Mucosa of rectum (tissue), 2 donors: ENCODE data around the gene PCDH9.

ENCODE experiments used
- H3K27ac ChIP-seq, 2 donors: one replicate each; pipeline ENCODE4 v1.7.0; 2013; ENCODE audit warnings: inconsistent platforms in 2 of 2, low read depth in 2 of 2, low read length in 2 of 2
- H3K27me3 ChIP-seq, 2 donors: one replicate each; pipeline ENCODE4 v1.7.0; 2013; ENCODE audit warnings: low read length in 2 of 2; ENCODE audit not compliant: control insufficient read depth in 2 of 2, insufficient read depth in 2 of 2
- H3K36me3 ChIP-seq, 2 donors: one replicate each; pipeline ENCODE4 v1.7.0; 2013; ENCODE audit warnings: low read length in 2 of 2; ENCODE audit not compliant: control insufficient read depth in 2 of 2, insufficient read depth in 2 of 2
- H3K4me1 ChIP-seq, 2 donors: one replicate each; pipeline ENCODE4 v1.7.0; 2013; ENCODE audit warnings: low read length in 2 of 2, mild to moderate bottlenecking in 1 of 2; ENCODE audit not compliant: control insufficient read depth in 2 of 2, insufficient read depth in 2 of 2
- H3K4me3 ChIP-seq, 2 donors: one replicate each; pipeline ENCODE4 v1.7.0; 2013; ENCODE audit warnings: low read length in 2 of 2
- H3K9ac ChIP-seq, 2 donors: one replicate each; pipeline ENCODE4 v1.7.0; 2013; ENCODE audit warnings: low read length in 2 of 2, low read depth in 1 of 2, mild to moderate bottlenecking in 1 of 2
- H3K9me3 ChIP-seq, 2 donors: one replicate each; pipeline ENCODE4 v1.7.0; 2013; ENCODE audit warnings: low read length in 2 of 2; ENCODE audit not compliant: control insufficient read depth in 2 of 2
- donor health status: healthy.
- donor health status: Normal muscosa, but diverticular disease.

PCDH9 gene

DNA sequence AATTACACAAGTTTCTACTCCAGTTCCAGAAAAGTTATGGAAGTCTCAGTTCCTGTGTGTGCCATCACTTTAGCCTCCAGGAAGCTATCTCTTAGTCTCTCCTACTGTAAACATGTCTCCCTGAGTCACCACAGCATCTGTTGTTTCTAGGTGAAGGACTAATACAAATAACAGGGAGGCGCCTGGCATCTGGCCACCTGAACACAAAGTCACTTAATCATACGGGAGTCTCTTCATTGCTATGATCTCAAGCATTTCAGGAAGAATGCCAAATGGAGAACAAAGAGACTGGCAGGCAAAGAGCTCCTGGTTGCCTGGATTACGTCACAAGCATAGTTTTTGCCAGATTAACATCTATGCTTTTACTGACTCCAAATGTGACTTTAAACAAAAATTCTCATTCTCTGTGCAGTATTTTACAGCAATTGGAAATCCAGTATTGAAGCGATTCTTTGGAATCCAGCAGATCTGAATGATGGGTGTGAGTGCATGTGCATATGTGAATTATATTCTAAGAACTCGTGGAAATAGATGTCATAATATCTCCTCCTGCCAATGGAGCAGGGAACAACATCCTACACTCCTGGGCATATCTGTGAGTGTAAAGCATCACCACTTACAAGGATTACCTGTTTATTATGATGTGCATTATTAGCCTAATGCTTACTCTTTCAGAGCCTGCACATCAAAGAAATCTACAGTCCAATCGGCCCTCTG is 572.8 kb downstream of the PCDH9 start:
- H3K27ac ChIP-seq = no peak overlapping the region
- H3K9me3 ChIP-seq = no peaks in the 10 kb centered on the region
- H3K4me1 ChIP-seq = no peaks in the 10 kb centered on the region
- H3K4me3 ChIP-seq = no peak overlapping the region
- no peaks in the 10 kb centered on the region for H3K36me3 ChIP-seq
- no peak overlapping the region for H3K9ac ChIP-seq
- H3K27me3 ChIP-seq = no peaks in the 10 kb centered on the region

DNA sequence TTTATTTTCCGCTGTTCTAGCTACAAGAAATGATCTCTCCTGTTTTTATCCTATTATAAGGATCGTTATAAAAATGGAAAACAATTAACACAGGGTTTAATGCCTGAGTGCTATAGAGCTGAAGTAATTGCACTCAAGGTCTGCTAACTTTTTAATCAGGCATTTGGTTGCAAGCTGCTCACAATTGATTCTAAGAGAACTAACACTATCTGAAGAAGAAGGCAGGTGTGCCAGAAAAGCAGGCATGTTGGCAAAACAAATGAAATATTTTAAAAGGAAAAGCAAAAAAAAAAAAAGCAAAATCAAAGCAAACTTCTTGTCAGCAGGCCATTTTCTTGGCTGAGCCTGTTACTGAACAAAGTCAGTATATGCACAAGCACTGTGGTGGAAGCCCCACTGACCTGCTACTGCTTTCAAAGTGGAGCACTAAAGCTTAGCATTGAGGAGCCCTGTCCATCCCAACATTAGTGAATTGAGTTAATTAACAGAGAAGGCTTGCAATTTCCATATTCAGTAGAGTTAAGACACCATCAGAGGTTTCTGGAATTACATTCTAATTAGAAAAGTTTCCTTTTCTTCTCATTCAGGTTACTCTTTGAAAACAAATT is 574.2 kb downstream of the PCDH9 start:
- H3K9me3 ChIP-seq = no peaks in the 10 kb centered on the region
- no peak overlapping the region for H3K27ac ChIP-seq
- no peaks in the 10 kb centered on the region for H3K36me3 ChIP-seq

DNA sequence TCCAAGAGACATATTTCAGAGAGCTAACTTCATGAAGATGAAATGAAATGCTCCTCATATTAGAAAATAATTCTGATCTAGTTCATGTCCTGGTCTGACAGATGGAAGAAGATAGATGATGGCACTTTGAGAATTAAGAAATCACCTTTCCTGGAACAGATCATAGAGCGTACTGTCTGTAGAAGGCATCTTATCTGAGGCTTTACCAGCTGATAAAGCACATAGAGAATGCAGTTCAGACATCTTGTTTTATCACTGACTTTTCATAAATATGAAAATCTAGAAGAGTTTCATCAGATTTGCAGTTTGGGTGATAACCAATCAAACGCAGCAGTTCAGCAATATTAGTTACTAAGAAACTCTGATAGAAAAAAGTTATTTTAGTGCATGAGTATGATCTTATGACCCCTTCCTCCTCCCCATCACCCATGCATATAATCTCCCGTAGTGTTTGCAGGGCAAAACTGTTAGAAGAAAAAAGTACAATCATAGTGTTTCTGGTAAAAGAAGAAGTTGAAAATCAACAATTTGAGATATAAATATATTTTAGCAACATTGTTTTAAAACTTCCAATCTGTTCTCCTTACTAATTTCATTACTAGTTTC is 585.2 kb downstream of the PCDH9 start:
- H3K27me3 ChIP-seq = no peaks in the 10 kb centered on the region
- no peak overlapping the region for H3K4me3 ChIP-seq
- H3K4me1 ChIP-seq = no peaks in the 10 kb centered on the region
- H3K9ac ChIP-seq = no peak overlapping the region
- H3K27ac ChIP-seq = no peak overlapping the region
- H3K9me3 ChIP-seq = no peaks in the 10 kb centered on the region
- H3K36me3 ChIP-seq = no peaks in the 10 kb centered on the region

More for the DNA sequence above, 574.2 kb downstream of the PCDH9 start:
- no peaks in the 10 kb centered on the region for H3K4me1 ChIP-seq
- no peak overlapping the region for H3K4me3 ChIP-seq
- H3K27me3 ChIP-seq = no peaks in the 10 kb centered on the region
- H3K9ac ChIP-seq = no peak overlapping the region

- H3K36me3 ChIP-seq = no peaks in the 10 kb centered on the region
- no peaks in the 10 kb centered on the region for H3K4me1 ChIP-seq
- H3K4me3 ChIP-seq = no peak overlapping the region
- no peak overlapping the region for H3K9ac ChIP-seq
- no peak overlapping the region for H3K27ac ChIP-seq
- no peaks in the 10 kb centered on the region for H3K9me3 ChIP-seq
- H3K27me3 ChIP-seq = no peaks in the 10 kb centered on the region
Measured at GRCh38 chr13:66640231-66640630, 589.9 kb downstream of the PCDH9 start.

DNA sequence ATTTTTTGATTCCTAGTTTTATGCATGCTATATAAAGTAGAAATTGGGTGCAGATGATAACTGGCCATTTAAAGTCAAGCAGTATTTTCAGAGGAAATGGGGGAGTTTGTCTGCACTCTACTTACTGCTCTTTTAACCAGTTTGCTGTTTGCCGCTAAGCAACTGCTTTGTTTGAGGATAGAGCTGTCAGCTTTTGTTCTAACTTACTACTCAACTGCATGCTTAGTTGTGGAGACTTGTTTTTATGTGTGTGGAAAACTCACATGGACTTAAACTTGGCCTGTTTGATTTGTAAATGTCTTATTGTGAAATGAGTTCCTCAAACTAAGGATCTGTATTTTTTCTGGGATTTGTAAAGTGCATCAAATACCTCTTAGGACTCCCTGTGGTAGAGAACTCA is 591.1 kb downstream of the PCDH9 start:
- Histone ChIP-seq H3K4me3 (no peak overlapping the region), H3K27ac (no peak overlapping the region), H3K27me3 (no peaks in the 10 kb centered on the region), H3K9ac (no peak overlapping the region), H3K4me1 (no peaks in the 10 kb centered on the region), H3K9me3 (no peaks in the 10 kb centered on the region), H3K36me3 (no peaks in the 10 kb centered on the region)

GRCh38 chr13:66635526-66635925 is 594.6 kb downstream of the PCDH9 start:
- Histone ChIP-seq H3K27me3 (no peaks in the 10 kb centered on the region), H3K27ac (no peak overlapping the region), H3K9me3 (no peaks in the 10 kb centered on the region), H3K4me3 (no peak overlapping the region), H3K36me3 (no peaks in the 10 kb centered on the region), H3K4me1 (no peaks in the 10 kb centered on the region), H3K9ac (no peak overlapping the region)

- Histone ChIP-seq H3K36me3 (no peaks in the 10 kb centered on the region), H3K4me3 (no peak overlapping the region), H3K9me3 (no peaks in the 10 kb centered on the region), H3K27ac (no peak overlapping the region), H3K27me3 (no peaks in the 10 kb centered on the region), H3K4me1 (no peaks in the 10 kb centered on the region), H3K9ac (no peak overlapping the region)
Measured at GRCh38 chr13:66634384-66634783, 595.8 kb downstream of the PCDH9 start.

DNA sequence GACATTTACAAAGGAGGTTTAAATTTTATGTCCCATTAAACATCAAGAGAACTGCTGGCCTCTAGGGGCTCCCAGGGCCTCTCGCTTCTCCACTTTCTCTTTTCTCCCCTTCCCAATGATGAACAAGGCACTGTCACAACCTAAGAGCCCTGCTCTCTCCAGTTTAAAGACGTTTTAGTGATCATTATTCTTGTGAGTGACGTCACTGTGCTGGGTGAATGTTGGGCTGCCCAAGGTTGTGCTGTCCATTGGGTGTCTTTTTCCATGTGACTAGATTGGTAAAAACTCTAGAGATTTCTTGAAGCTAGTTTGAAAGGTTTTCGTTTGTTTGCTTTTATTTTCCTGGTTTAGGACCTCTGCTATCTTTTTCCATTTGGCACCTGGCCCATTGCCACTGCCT is 602.6 kb downstream of the PCDH9 start:
- no peak overlapping the region for H3K4me3 ChIP-seq
- no peaks in the 10 kb centered on the region for H3K9me3 ChIP-seq
- no peak overlapping the region for H3K27ac ChIP-seq
- no peaks in the 10 kb centered on the region for H3K4me1 ChIP-seq
- H3K9ac ChIP-seq = no peak overlapping the region
- no peaks in the 10 kb centered on the region for H3K27me3 ChIP-seq
- H3K36me3 ChIP-seq = no peaks in the 10 kb centered on the region

- Histone ChIP-seq H3K27me3 (no peaks in the 10 kb centered on the region), H3K4me3 (no peak overlapping the region), H3K36me3 (no peaks in the 10 kb centered on the region), H3K4me1 (no peaks in the 10 kb centered on the region), H3K9me3 (no peaks in the 10 kb centered on the region), H3K27ac (no peak overlapping the region), H3K9ac (no peak overlapping the region)
Measured at GRCh38 chr13:66624302-66624701, 605.8 kb downstream of the PCDH9 start.

DNA sequence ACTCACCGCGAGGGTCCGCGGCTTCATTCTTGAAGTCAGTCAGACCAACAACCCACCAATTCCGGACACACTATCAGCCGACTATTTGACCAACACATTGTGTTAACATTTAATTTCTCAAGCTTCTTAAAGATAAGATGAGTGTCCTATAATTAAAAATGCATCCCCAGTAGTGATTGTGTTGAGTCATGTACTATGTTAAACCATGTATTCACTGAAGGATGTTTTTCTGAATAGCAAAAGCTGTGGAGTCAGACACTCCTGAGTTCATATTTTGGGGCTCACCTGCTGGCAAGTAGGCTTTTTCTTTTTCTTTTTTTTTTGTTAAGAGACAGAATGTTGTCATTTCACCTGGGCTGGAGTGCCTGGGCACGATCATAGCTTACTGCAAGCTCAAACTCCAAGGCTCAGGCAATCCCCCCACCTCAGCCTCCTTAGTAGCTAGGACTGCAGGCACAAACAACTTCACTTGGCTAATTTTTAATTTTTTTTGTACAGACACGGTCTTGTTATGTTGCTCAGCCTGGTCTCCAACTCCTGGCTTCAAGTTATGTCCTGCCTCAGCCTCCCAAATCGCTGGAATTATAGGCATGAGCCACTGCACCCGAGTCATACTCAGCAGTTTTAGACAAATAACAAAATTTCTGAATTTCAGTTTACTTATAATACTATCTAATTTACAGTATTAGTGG is 606.9 kb downstream of the PCDH9 start:
- H3K9me3 ChIP-seq = no peaks in the 10 kb centered on the region
- no peak overlapping the region for H3K27ac ChIP-seq
- no peak overlapping the region for H3K4me3 ChIP-seq
- no peaks in the 10 kb centered on the region for H3K27me3 ChIP-seq
- no peak overlapping the region for H3K9ac ChIP-seq
- H3K36me3 ChIP-seq = no peaks in the 10 kb centered on the region
- H3K4me1 ChIP-seq = no peaks in the 10 kb centered on the region
